HUDEP-2 (cell line): ENCODE results near the gene FAM111A.

Source experiments
- DNase-seq, 76 experiments: peaks; one replicate each; lab custom pipeline; 2025; ENCODE audit not compliant: unreplicated experiment in 76 of 76; lab: John Stamatoyannopoulos, UW

Gene FAM111A

GRCh38 chr11:59178402-59178801 is 35.7 kb downstream of the FAM111A start:
- no peak for DNase-seq

GRCh38 chr11:59179121-59179520 is 36.5 kb downstream of the FAM111A start:
- no peak for DNase-seq

- no peak for DNase-seq
Measured at GRCh38 chr11:59180168-59180776, 37.6 kb downstream of the FAM111A start.

- DNase-seq, result no peak
Measured at GRCh38 chr11:59180907-59181306, 38.3 kb downstream of the FAM111A start.

- DNase-seq, result no peak
Measured at GRCh38 chr11:59181746-59182456, 39.2 kb downstream of the FAM111A start.

- DNase-seq, result no peak
Measured at GRCh38 chr11:59182457-59183151, 39.9 kb downstream of the FAM111A start.

GRCh38 chr11:59183771-59184170 is 41.1 kb downstream of the FAM111A start:
- DNase-seq, result no peak

- DNase-seq, result no peak
Measured at GRCh38 chr11:59184691-59185339, 42.2 kb downstream of the FAM111A start.

- DNase-seq, result peak in 3 of 76 experiments; percentile 0 to 23 (median 3)
Measured at GRCh38 chr11:59185386-59185945, 42.8 kb downstream of the FAM111A start.

GRCh38 chr11:59186130-59186594 is 43.5 kb downstream of the FAM111A start:
- peak in 24 of 76 experiments; percentile 1 to 53 (median 17) for DNase-seq

- no peak for DNase-seq
Measured at GRCh38 chr11:59187035-59187434, 44.4 kb downstream of the FAM111A start.

GRCh38 chr11:59187587-59187986 is 44.9 kb downstream of the FAM111A start:
- no peak for DNase-seq

GRCh38 chr11:59188954-59189353 is 46.3 kb downstream of the FAM111A start:
- no peak for DNase-seq

- DNase-seq, result no peak
Measured at GRCh38 chr11:59189986-59190385, 47.3 kb downstream of the FAM111A start.

GRCh38 chr11:59191095-59191494 is 48.4 kb downstream of the FAM111A start:
- no peak for DNase-seq

- DNase-seq, result no peak
Measured at GRCh38 chr11:59191890-59192289, 49.2 kb downstream of the FAM111A start.

- no peak for DNase-seq
Measured at GRCh38 chr11:59192446-59193020, 49.9 kb downstream of the FAM111A start.

GRCh38 chr11:59193587-59194130 is 51.0 kb downstream of the FAM111A start:
- no peak for DNase-seq

- no peak for DNase-seq
Measured at GRCh38 chr11:59195586-59195985, 52.9 kb downstream of the FAM111A start.

GRCh38 chr11:59196777-59197176 is 54.1 kb downstream of the FAM111A start:
- no peak for DNase-seq
